HG02571 (cell line): ENCODE results near the gene EIF3D.

Experiments
- ATAC-seq: cut with Tn5 transposase; IDR thresholded peaks from one replicate; pipeline ENCODE4 v1.9.1; 2021; ENCODE audit warnings: mild to moderate bottlenecking, moderate library complexity; ENCODE audit not compliant: unreplicated experiment

Gene EIF3D

GRCh38 chr22:36510384-36510783 lies 18.6 kb downstream of the EIF3D start:
- ATAC-seq = no peak

- no peak for ATAC-seq
Observed at GRCh38 chr22:36507518-36508010, 21.4 kb downstream of the EIF3D start.

- ATAC-seq = peak; percentile 73
Observed at GRCh38 chr22:36506637-36507517, 22.1 kb downstream of the EIF3D start, which contains the start of gene FOXRED2. TSS of gene FOXRED2 (minus strand) at chr22:36507040. CDS start at chr22:36506422, 618 bp downstream.

- ATAC-seq = no peak
Observed at GRCh38 chr22:36505998-36506635, 22.8 kb downstream of the EIF3D start.

- ATAC-seq = no peak
Observed at GRCh38 chr22:36497910-36498665, 30.9 kb downstream of the EIF3D start.

GRCh38 chr22:36493690-36494110 lies 35.3 kb downstream of the EIF3D start:
- peak; percentile 40 for ATAC-seq

GRCh38 chr22:36492109-36492508 lies 36.9 kb downstream of the EIF3D start:
- no peak for ATAC-seq

- ATAC-seq = no peak
Observed at GRCh38 chr22:36491155-36491554, 37.8 kb downstream of the EIF3D start.

GRCh38 chr22:36486619-36487384 lies 42.2 kb downstream of the EIF3D start:
- no peak for ATAC-seq

GRCh38 chr22:36481393-36482168 lies 47.4 kb downstream of the EIF3D start, which contains the start of gene TXN2:
TSS of gene TXN2 (minus strand) at chr22:36481640. CDS start at chr22:36480837, 803 bp downstream.
- peak; percentile 85 for ATAC-seq

GRCh38 chr22:36480941-36481392 lies 48.0 kb downstream of the EIF3D start:
- no peak for ATAC-seq

GRCh38 chr22:36478966-36479365 lies 50.0 kb downstream of the EIF3D start:
- no peak for ATAC-seq

GRCh38 chr22:36475341-36475740 lies 53.6 kb downstream of the EIF3D start:
- ATAC-seq = no peak

- ATAC-seq = no peak
Observed at GRCh38 chr22:36472689-36473088, 56.3 kb downstream of the EIF3D start.

GRCh38 chr22:36471341-36471821 lies 57.6 kb downstream of the EIF3D start:
- no peak for ATAC-seq

GRCh38 chr22:36470994-36471331 lies 58.0 kb downstream of the EIF3D start:
- ATAC-seq = no peak

- no peak for ATAC-seq
Observed at GRCh38 chr22:36470162-36470993, 58.6 kb downstream of the EIF3D start.

GRCh38 chr22:36469094-36469710 lies 59.8 kb downstream of the EIF3D start:
- ATAC-seq = no peak
